ENCODE results near the gene UNC13A.

The UNC13A gene

DNA sequence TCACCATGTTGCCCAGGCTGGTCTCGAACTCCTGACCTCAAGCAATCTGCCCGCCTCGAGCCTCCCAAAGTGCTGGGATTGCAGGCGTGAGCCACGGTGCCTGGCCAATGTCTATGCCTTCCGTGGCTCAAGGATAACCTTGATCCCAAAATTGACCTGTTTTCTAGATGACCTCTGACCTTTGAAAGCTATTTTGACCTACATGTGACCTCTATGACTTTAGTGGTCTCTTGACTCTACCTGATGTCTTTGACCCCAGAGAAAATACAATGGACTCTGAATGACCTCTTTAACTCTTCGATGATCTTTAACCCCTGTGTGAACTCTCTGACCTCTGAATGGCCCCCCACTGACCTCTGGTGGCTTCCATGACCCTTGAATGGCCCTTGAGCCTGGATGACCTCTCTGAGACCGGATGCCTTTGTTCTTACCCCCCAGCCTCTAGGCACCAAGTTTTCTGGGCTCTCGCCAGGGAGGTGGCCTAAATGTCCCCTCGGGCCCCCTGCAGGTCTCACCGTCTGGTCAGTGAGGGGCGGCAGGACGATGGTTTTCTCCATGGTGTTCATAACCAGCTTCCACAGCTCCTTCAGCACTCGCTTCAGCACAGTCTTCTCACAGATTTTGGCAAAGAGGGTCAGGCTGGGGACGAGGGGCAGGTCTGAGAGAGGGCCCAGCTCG, 63.7 kb downstream of the UNC13A start:
- no peak for DNase-seq

DNA sequence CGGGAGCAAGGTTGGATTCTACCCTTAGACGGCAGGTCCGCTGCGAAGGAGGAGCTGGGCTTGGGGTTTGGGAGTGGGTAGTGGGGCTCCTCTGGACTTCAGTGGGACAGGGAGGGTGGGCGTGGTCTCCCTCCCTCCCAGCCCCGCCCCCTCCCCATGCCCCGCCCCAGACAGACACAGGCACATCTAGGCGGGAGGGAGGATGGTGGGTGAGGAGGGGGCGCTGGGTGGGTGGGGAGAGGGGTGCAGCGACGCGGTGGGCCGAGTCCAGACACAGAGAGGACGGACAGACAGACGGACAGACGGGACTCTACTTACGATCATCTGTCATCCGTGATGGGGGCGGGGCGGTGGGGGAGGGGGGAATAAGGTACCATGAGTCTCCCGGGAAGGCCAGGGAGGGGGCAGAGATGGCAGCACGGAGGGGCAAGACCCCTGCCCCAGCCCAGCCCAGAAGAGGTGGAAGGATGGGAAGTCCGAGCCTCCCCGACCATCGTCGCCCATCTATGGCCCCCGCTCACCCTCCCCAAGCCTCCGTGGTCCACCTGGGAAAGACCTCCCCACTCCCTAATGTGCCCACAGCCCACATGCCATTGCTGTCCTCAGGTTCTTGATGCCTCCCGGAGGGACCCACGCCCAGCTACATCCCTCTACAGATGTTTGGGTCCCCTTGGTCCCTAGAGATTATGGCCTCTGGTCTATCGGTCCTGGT, 64.8 kb downstream of the UNC13A start:
- no peak for DNase-seq

DNA sequence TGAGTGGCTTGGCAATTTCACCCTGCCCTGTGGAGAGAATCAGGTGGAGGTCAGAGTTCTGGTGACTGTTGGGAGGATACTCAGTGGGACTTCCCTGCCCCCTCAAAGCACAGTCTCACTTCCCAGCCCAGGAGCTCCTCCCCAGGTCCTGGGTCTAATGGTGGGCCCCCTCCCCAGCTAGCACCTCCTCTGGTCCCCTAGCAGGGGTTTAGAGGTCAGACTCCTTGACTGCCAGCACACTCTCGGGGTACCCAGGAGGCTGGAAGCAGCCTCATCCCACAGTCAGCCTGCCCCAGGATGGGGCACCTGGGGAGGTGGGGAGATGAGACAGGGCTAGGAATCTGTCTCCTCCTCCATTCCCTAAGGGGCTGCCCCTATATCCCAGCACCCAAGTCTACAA, 67.5 kb downstream of the UNC13A start:
- DNase-seq = no peak

DNA sequence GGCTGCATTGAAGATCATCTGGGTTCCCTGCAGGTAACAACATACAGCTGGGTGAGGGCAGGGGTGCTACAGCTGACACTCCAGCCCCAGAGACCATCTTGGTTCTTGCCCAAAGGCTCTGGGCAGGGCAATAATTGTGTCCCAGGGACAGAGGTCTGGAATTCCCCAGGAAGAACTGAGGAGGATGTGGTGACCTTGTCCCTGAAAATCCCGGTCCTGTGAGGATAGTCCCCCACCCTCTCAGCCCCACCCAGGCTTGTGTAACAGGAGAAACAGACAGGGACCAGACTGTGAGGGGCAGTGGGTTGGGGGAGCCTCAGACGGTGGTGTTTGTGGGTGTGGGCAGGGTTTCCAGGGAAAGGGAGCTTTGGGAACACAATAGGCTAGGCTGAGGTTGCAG, 69.2 kb downstream of the UNC13A start:
- no peak for DNase-seq

DNA sequence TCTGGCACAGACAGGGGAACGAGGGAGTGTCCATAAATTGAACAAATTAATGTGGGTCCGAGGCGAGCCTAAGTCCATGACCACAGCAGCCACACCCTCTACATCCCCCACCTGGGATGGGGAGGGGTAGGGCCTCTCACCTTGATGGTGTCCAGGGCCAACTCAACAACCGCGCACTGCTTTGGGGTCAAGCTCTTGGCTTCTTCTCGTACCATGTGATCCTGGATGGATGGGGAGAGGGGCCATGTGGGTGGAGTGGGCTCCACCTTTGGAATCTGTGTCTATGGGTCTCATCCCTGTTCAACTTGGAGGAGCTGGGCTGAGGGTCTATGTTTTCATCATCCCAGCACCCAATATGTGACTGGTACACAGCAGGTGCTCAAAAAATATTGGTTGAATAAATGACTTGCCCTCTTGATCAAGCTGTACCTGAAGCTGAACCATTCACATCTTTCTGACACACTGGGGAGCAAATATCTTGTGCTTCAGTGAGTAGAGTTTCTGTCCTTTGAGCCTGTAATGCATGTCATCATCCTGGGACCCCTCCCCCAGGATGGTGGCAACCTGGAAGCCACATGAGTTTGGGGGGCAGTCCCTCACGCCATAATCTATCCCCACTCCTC, 69.8 kb downstream of the UNC13A start:
- no peak for DNase-seq

DNA sequence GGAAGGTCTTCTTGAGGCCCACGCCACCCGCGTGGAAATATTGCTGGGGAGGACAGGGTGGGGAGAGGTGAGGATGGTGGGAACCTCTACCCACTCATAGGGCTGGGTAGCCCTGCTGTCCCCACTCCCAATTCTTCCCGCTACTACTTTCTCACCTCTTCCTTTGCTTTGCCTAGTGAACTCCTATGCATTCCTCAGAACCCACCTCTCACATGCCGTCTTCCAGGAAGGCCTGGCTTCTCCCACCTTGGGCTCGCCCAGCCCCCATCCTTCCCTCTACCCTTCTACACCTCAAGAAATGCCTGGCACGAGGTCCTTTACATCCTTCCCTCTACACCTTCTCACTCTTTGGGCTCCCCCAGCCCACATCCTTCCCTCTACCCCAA, 70.4 kb downstream of the UNC13A start:
- DNase-seq = no peak

DNA sequence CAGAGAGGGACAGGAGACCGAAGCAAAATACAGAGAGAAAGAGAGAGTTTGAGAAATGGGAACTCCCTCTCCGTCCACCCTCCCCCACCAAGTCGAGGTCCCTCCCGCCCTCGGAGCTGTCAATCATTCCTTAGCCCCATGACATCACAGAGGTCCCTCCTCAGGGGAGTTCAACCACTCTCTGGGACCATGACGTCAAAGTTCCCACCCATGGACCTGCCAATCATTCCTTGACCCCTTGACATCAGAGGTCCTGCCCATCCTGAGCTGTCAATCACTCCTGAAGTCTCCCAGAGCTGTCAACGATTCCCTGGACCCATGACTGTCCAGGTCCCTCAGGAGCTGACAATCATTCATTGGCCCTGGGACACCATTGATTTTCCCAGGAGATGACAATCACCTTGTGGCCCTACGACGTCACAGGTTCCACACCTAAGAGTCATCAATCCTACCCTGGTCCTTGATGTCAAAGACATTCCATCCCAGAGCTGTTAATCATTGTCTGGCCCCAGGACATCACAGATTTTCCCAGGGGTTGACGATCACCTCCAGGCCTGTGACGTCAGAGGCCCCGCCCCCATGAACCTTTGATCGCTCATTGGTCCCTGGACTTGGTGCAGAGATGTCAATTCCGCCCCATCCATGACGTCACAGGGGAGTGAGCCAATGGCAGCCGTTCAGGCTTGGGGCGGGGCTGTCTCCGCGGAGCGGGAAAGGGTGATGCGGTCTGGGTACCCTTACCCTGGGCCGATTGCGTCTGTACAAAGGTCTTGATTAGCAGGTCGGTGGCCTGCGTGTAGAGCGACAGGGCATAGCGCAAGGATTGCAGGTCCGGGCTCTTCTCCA, 71.0 kb downstream of the UNC13A start:
- DNase-seq = peak; percentile 24

DNA sequence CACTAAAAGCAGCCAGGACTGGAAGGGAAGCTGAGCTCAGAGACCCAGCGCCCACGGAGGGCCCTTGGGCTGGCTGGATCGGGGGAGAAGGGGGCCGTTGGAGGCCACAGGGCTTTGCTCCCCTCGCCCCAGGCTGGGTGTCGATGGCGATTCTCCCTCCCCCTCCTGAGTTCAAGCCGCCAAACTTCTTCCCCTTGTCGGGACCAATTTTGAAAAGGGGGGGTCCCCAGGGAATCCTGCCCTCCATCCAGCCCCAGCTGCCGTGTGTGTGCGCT, 71.5 kb downstream of the UNC13A start:
- DNase-seq = no peak

DNA sequence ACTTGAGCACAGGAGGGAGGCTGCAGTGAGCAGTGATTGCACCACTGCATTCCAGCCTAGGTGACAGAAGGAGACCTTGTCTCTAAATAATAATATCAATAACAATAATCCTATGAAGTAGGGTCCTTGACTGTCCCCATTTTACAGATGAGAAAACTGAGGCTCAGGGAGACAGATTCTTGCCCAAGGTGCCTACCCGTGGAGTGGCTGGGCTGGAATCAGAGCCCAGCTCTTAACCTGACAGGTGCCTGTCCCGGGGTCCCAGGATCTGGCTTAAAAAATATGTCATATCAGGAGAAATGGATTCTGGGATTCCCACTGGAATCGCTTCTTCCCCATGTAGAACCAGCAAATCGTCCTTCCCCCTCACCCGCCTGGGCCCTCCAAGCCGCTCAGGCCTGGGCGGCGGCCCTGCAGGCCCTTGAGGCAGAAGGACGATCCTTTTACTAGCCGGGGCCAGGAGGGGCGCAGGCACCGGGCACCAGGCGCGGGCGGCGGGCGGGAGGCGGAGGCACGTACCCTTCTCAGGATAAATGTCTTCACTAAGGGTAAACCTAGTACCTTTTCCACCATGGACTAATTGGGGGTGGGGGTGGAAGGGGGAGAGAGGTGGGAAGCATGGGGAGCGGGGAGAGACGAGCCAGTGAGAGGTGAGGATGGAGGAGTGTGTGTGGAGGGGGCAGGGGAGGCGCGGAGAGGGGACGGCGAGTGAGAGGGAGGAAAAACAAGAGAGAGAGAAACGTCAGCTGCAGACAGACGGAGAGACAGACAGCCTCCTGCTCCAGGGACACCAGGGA, 72.1 kb downstream of the UNC13A start:
- no peak for DNase-seq

DNA sequence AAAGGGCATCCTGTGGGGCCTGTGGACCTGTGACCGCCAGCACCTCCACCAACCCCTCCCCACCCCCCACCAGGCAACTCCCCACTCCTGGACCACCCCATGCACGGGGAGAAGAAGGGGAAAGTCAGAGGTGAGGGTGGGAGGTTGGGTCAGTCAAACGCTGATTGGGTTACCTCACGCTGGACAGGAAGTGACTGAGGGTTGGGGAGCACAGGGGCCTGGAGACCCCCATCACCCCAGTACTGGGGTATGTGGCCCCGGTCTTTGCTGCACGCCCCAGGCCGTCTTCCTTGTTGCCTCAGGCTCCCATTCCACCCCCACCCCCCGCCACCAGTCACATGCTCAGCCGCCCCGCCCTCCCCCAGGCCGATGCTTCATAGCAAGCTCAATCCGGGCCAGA, 73.7 kb downstream of the UNC13A start:
- DNase-seq = no peak

DNA sequence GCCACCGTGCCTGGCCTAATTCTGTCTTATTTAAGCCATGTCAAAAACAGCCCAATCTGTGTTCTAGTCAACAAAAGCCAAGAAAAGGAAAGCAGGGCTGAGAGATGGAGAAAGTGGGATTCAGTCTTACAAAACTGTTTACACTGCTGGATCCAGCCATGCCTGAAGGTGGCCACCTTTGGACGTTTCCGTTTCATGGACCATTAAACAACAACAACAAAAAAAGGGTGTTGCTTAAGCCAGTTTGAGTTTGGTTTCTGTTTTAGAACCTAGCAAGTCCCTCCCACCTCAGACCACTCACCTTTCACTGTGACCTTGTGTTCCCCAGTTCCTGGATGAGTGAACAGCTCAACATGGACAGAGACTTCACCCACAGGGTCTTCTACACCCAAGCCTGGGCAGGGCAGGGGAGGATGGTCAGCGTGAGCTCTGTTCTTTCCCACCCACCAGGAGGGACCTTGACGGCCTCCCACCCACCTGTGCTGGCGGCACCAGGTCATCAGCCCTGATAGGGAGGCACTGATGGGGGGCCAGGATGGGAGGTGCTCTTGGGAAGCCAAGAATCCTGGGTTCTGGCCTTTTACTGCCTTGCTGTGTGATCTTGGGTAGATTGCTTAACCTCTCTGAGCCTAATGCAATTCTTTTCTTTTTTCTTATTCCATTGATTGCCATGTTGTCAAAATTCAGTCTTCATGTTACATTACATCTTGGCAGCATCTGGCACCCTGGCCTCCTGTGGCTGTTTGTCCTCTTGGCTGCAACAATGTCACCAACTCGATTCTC, 76.5 kb downstream of the UNC13A start:
- DNase-seq = no peak

DNA sequence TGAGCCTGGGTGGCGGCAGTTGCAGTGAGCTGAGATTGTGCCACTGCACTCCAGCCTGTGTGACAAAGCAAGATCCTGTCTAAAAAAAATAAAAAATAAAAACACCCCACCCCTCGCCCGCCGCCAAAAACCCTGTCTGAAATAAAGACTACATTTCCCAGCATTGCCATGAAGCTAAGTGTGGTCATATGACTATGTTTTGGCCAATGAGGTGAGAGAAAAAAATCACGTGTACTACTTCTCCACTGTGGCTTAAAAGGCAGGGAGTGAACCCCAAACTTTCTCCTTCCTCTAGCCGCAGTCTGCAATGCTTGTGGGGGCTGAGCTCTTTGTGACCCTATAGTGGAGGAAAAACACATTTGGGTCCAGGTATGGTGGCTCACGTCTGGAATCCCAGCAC, 77.8 kb downstream of the UNC13A start:
- DNase-seq = no peak

DNA sequence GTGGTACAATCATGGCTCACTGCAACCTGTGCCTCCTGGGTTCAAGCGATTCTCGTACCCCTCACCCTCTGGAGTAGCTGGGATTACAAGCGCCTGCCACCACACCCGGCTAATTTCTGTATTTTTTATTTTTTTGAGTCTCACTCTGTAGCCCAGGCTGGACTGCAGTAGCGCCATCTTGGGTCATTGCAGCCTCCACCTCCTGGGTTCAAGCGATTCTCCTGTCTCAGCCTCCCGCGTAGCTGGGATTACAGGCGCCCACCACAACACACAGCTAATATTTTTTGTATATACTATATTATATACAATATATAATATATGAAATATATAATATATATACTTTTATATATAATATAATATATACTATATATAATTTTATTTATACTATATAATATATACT, 80.2 kb downstream of the UNC13A start:
- no peak for DNase-seq

DNA sequence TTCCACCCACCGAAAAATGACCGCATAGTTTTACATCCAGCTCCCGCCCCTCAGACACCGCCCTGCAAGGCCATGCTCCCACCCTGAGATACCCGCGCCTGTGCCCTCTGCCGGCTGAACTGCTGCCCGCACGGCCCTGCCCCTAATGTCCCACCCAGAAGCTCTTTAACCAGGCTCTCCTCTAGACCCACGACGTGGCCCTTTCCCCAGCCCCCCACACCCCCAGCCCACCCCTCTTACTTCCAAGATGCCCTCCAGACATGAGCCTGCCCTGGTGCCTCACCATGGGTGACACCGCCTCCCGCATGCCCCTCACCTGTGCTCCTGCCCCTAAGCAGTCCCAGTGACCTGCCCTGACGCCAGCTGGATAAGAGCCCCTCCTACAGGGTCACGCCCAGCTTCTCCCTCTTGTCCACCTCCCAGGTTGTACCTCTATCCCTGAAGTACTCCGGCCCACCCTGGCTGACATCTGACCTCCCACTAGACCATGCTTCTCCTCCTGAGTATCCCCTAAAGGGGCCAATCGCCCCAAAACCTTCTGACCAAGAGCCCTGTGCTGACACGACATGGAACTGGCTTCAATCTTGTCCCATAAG, 81.5 kb downstream of the UNC13A start:
- no peak for DNase-seq

DNA sequence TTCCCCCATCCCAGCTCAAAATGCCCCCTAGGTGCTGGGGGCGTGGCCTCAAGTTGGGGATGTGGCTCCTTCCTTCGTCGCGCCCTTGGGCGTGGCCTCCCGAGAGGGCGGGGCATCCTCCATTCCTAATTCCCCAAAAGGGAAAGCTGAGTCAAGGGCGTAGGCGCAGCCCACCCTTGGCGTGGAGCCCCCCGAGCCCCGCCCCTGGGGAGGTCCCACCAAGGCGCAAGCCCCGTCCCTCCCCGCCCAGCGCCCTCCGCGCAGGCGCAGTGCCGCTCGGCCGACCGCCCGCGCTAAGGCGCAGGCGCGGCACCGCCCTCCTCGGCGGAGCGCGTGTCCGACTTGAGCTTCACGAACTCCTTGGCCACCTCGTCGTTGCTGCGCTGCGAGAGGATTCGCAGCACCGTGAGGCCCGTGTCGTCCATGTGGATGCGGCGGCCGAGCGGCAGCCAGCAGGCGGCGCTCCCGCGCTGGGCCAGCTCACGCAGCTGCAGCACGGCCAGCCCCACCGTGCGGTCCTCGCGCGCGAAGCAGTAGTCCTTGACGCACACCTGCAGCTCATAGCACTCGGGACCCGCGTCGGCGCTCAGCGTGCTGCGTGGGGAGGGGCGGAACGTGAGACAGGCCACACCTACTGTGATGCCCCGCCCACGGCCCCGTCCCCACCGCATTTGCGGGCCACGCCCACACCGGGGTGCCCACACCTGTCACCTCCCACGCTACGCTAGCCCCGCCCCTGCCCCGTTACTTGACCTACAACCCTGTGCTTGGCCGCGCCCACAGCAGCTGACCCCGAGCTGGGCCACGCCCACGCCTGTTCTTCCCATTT, 82.2 kb downstream of the UNC13A start:
- peak; percentile 91 for DNase-seq

DNA sequence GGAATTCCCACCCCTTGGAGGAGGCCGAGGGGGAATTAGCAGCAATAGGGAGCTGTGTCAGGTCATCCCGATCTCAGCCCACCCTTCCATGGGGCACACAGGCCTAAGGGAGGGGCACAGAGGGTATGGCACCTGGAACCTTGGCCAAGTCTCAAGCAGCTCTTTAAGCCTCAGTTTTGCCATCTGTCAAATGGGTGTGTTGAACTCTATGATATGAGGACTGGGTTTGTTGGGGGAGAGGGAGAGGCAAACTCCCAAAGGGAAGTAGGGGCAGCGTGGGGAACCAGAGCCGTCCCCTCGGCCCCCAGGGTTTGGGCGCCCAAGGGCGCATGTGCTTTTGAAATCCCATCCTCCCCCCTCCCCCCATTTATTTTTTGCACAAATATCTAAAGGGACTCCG, 83.0 kb downstream of the UNC13A start:
- DNase-seq = no peak

DNA sequence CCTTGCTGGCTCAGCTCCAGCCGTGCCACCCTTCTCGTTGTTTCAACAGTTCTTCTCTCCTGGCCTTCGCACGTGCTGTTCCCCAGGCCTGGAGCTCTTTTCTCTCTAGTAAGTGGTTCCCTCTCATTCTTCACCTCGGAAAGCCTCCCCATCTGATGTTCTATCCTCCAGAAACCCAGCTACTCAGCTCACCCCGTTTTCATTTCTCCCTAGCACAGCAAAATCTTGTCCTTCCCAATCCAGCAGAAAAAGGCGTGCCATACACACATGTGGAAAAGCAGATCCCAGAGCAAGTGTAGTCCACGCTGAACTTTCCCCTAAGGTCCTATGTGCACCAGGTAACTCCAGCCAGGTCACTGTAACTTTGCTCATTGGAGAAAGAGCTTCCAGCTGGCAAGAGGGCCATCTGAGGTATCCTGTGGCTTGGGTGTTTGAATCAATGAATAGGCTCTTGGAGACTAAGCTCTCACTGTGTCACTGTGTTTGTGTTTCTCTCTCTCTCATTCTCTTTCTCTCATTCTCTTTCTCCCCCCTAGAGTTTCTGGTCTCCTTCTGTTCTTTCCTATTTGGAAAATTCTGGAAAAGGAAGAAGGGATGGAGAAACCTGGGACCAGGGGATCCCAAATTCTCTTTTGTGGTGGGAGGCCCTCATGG, 83.7 kb downstream of the UNC13A start:
- no peak for DNase-seq

DNA sequence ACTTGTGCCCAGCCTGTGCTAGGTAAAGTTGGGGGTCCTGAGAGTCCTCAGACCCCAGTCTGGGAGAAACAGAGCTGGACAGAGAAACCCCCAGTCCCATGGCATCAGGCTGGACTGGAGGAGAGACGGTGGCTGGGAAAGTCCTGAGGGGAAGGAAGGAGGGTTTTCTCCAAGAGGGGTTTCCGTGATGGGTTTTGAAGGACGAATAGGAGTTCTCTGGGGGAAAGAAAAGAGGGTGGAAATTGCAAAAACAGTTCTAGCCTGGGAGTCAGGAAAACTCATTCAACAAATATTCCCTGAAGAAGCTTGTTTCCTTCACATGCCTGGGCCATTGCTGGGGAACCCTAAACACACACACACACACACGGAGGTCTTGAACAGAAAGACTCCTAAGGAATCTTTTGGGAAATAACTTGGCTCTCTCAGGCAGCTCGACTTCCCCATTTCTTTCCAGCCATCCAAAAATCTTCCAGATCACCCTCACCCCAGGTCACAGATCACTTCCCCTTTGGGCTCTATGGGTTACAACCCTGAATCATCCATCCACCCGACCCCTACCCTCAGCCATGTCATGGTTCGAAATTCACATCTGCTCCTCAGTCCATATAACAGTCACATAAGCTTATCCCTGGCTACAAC, 85.2 kb downstream of the UNC13A start:
- no peak for DNase-seq

DNA sequence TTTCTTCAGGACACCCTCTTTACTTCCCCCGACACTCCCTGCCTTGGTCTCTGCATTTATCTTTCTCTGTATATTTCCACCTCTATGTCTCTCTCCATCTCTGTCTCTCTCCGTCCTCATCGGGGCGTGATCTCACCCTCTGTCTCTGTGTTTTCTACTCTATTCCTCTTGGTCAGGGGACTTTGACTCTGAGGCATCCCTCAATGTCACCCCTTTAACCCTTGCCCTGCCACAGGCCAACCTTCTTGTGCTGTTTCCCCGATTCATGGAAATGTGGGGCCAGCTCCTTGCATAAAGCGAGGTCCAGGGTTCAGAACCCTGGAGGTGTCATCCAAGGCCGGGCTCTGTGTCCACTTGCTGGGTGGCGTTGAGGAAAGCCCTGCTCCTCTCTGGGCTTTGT, 85.9 kb downstream of the UNC13A start:
- DNase-seq = no peak

DNA sequence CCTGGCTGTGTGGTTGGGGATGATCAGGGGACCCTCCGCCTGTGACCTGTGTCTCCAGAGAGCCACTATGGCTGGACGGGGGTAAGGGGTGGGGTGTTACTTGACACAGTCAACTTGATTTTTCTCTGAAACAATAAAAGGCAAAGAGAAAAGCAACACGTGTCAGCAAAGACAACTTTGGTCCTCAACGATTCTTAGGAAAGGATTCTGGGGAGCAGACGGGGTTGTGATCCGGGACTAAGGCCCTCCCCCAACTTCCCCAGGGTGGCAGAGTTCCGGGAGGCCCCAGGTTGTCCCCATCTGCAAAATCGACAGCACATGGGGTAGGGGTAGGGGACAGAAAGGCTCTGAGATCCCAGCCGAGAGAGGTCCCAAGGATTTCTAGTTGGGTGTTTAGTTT, 86.5 kb downstream of the UNC13A start:
- DNase-seq = no peak
